KG1 (cell line): ENCODE data around the gene SLC35B2.

Source experiments
- DNase-seq: peaks from one replicate; lab custom pipeline; 2025; lab: John Stamatoyannopoulos, UW

SLC35B2 gene

GRCh38 chr6:44286285-44286565, 28.9 kb upstream of the SLC35B2 start:
- no peak for DNase-seq

GRCh38 chr6:44285552-44286284, 28.4 kb upstream of the SLC35B2 start:
- DNase-seq: no peak

- no peak for DNase-seq
Measured at GRCh38 chr6:44284867-44285266, 27.5 kb upstream of the SLC35B2 start.

- no peak for DNase-seq
Measured at GRCh38 chr6:44284121-44284520, 26.8 kb upstream of the SLC35B2 start.

DNA sequence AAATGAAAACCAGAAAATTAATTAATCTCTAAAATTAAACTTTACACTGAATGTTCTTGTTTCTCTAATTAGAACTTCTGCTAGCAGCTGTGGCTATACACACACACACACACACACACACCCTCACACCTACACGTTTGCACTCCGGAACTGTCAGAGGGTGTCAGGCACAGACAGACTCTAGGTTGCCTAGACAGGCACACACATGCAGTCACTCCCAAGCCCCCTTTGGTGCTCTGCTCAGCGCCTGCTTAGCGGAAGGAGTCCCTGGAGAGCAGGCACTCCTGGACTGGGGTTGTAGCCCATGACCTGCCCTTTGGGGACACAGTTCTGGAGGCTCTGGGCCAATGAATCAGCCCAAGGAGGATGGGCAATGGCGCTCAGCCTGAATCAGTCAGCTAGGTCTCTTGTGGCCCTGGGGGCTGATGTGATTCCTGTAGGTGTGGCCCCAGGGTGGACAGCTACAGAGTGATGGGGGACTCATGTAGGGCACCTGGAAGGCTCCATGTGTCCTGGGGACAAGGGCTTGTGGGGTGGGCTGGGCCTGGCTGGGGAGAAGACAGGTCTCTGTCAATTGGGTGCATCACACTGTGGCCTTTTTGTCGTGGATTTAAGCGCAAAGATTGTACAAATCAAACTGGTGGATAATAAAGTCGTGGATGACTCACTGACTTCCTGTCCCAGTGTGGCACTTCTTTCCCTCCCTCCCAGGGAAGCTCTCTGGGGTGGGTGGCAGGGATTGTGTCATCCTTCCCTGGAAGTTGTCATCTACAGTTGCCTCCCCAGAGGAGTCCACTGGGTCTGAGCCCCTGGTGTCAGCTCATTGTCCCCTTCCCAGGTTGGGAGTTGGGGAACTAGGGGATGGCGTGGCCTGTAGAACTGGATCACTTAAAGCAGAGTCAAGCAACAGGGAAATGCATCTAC, 21.7 kb upstream of the SLC35B2 start:
- DNase-seq: no peak

DNA sequence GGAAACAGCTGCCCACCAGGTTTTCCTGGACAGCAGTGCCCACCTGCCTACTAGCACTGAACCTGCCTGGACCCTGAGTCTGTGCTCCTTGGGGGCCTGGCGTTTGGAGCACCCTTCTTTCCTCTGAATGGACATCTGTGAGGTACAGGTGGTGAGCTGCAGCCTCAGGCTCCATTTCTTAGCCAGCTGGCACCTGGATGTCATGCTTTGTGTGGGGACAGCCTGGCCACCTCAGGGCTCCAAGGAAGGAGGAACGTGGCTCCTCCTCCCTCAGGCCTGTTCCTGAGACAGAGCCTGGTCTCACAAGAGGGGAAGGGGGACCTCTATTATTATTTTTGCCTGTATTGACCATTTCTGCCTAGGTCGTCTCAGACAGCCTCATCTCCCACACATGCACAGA, 21.0 kb upstream of the SLC35B2 start:
- DNase-seq: no peak

DNA sequence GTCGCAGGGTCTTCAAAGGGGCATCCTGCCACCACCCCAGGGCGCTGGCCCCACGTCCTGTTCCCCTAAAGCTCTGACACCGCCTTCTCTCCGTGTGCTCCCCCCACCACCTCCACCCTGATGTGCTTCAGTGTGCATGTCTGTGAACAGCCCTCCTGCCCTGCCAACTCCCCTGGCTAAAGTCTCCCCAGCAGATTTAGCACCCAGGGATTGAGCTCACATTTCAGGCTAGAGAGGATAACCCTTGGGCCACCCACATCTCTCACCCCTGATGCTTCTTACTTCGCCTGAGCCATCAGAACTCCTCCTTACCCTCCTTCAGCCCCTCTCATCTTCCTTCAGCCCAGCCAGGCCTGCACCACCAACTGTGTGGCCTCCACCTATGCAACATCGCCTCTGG, 20.4 kb upstream of the SLC35B2 start:
- DNase-seq: no peak

DNA sequence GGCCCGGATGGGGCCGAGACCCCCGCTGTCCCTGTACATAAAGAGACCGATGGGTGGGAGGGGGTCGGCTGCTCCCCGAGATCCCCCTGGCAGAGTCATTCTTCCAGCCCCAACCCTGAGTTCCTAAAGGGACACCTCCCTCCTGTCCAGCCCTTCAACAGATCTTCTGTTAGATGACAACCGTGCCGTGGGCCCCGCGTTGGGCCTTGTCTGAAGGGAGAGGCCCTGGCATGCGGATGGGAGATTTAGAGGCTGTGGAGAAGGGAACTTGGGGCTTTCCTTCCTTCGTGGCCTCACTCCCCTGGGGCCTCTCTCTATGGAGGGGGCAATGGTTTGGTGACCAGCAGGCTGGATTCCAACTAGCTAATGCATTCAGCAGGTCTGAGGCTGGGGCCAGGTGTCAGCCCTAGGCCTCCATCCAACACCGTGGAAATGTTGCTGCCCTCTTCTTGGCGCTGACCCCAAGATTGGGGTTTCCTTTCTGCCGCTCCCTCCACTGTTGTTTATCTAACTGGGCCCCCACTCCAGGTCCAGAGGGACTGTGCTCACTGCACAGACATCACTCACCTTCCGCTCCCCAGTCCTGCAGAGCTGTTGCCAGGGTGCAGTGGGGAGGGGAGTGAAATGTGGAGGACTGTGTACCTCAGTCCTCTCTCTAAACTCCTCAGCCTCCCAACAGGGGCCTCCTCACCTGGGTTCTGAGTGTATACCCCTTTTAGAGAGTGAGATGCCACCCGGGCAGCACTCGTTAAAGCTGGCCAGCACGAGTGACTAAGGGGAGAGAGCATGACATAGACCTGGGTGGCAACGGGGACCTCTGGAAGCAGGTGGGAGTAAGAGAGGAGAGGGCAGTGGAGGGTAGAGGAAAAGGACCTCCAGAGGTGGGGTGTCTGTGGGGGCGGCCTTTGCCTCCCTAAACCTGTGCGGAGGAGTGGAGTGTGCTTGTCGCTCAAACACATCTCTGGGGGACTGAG, 19.6 kb upstream of the SLC35B2 start:
- no peak for DNase-seq

DNA sequence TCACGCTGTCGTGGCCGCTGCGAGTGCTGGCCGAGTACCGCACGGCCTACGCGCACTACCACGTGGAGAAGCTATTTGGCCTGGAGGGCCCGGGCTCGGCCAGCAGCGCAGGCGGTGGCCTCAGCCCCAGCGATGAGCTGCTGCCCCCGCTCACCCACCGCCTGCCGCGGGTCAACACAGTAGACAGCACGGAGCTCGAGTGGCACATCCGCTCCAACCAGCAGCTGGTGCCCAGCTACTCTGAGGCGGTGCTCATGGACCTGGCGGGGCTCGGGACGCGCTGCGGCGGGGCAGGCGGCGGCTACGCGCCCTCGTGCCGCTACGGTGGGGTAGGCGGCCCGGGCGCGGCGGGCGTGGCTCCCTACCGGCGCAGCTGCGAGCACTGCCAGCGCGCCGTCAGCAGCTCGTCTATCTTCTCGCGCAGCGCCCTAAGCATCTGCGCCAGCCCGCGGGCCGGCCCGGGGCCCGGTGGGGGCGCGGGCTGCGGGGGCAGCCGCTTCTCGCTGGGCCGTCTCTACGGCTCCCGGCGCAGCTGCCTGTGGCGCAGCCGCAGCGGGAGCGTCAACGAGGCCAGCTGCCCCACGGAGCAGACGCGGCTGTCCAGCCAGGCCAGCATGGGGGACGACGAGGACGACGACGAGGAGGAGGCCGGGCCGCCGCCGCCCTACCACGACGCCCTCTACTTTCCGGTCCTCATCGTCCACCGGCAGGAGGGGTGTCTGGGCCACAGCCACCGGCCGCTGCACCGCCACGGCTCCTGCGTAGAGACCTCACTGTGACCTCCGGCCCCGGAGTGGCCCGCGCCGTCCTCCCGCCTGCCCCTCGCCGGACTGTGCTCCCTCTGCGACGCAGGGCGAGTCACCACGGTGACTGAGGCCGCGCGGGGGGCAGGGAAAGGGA, 18.7 kb upstream of the SLC35B2 start:
- no peak for DNase-seq

DNA sequence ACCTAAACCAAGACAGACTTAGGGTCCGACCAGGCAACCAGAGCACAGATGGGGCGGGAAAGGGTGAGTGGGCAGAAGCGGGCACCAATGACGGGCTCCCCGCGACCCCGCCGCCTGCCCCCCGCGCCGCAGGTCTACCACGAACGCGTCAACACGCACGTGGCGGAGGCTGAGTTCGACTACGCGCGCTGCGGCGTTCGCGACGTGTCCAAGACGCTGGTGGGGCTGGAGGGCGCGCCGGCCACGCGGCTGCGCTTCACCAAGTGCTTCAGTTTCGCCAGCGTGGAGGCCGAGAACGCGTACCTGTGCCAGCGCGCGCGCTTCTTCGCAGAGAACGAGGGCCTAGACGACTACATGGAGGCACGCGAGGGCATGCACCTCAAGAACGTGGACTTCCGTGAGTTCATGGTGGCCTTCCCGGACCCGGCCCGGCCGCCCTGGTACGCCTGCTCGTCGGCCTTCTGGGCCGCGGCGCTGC, 18.0 kb upstream of the SLC35B2 start:
- DNase-seq: no peak

DNA sequence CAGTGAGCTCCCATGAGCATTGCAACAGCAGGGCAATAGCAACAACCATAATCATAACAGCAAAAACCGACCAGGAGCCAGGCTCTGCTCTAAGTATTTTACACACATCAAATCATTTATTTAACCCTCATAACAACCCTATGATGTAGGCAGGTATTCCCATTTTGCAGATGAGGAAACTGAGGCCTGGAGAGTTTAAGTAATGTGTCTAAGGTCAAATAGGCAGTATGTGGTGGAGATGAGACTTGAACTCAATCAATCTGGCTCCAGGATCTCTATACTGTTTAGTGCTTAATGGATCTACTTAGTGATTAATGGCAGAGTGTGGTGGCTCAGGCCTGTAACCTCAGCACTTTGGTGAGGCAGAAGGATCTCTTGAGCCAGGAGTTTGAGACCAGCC, 16.3 kb upstream of the SLC35B2 start:
- no peak for DNase-seq

DNA sequence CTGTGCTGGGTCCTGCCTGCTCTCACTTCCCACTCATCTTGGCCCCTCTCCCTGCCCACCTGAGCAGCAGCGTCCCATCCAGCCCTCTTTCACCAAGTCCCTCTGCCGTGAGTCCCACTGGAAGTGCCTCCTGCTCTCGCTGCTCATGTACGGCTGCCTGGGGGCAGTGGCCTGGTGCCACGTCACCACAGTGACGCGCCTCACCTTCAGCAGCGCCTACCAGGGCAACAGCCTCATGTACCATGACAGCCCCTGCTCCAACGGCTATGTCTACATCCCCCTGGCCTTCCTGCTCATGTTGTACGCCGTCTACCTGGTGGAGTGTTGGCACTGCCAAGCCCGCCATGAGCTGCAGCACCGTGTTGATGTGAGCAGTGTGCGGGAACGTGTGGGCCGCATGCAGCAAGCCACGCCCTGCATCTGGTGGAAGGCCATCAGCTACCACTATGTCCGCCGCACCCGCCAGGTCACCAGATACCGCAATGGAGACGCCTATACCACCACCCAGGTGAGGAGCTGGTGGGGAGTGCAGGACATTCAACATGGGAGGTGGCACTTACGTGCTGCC, 15.8 kb upstream of the SLC35B2 start:
- no peak for DNase-seq

GRCh38 chr6:44272529-44272928, 15.2 kb upstream of the SLC35B2 start:
- DNase-seq: no peak

GRCh38 chr6:44271914-44272313, 14.6 kb upstream of the SLC35B2 start:
- DNase-seq: no peak

- no peak for DNase-seq
Measured at GRCh38 chr6:44271406-44271723, 14.0 kb upstream of the SLC35B2 start.

- no peak for DNase-seq
Measured at GRCh38 chr6:44270526-44271405, 13.4 kb upstream of the SLC35B2 start.

GRCh38 chr6:44269921-44270525, 12.7 kb upstream of the SLC35B2 start, which contains the start of gene TMEM151B:
Gene TMEM151B (plus strand): TSS chr6:44270450. CDS start chr6:44270743, 293 bp downstream.
- DNase-seq: no peak

- DNase-seq: no peak
Measured at GRCh38 chr6:44269178-44269920, 12.0 kb upstream of the SLC35B2 start.
